Left ventricle myocardium inferior (tissue), 1 donor: ENCODE data around the gene ANLN. TPM values are rescaled to one million over a fixed set of nuclear protein-coding genes. Genes with fewer than 3 reads are reported as not detected.

ENCODE experiments used
- DNase-seq: peaks from one replicate; pipeline ENCODE4 v3.0.0-alpha.2; 2020
- H3K27ac ChIP-seq: fragments of 200-600 bp; replicated peaks from 2 replicates; pipeline ENCODE4 v1.8.0; 2021
- H3K27me3 ChIP-seq: fragments of 200-600 bp; 2 replicates; pipeline ENCODE4 v1.8.0; 2021; ENCODE audit warnings: low read depth
- H3K36me3 ChIP-seq: fragments of 200-600 bp; 2 replicates; pipeline ENCODE4 v1.8.0; 2021
- H3K4me1 ChIP-seq: fragments of 200-600 bp; 2 replicates; pipeline ENCODE4 v1.8.0; 2021
- H3K4me3 ChIP-seq: fragments of 200-600 bp; 2 replicates; pipeline ENCODE4 v1.8.0; 2021; ENCODE audit warnings: mild to moderate bottlenecking, moderate library complexity
- H3K9me3 ChIP-seq: fragments of 200-600 bp; replicated peaks from 2 replicates; pipeline ENCODE4 v1.8.0; 2021
- intact Hi-C: fragments of 100-400 bp; cut with micrococcal nuclease; formaldehyde crosslinking; loops from one replicate; pipeline ENCODE4 v1.11.0; 2022
- total RNA-seq: library from RNA; stranded (reverse); fragmentation: NEBNext Ultra II Directional; extraction: Animal tissue kit (Norgen Biotek cat#: 25700); gene quantifications from one replicate; pipeline ENCODE4 v1.2.1, GENCODE V29; 2021
- TF ChIP-seq, protein P1 (sequence below): fragments of 200-600 bp; IDR thresholded peaks from 2 replicates; pipeline ENCODE4 v1.8.0; 2021; ENCODE audit warnings: antibody characterized with exemption, mild to moderate bottlenecking, borderline replicate concordance
- donor health status: DM: no; HTN: yes; CAD: no; lungs with severe emphysema.

The ANLN gene
- total RNA-seq, 1 donor from 2014 or later, result 2.1 TPM

DNA sequence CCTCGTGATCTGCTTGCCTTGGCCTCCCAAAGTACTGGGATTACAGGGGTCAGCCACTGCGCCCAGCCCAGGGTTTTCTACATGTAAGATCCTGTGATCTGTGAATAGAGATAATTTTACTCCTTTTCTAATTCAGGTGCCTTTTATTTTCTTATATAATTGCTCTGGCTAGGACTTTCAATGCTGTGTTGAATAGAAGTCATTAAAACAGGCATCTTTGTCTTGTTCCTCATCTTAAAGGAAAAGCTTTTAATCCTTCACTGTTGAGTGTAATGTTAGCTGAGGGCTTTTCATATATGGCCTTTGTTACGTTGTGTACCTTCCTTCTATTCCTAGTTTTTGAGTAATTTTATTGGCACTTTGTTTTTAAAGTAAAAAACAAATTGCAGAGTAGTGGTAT, 26.6 kb downstream of the ANLN start:
- Histone ChIP-seq H3K36me3 (no peaks in the 10 kb centered on the region), H3K27me3 (no peaks in the 10 kb centered on the region), H3K27ac (no peak overlapping the region), H3K4me3 (no peak overlapping the region), H3K9me3 (no peaks in the 10 kb centered on the region), H3K4me1 (no peaks in the 10 kb centered on the region)
- TF ChIP-seq, protein P1, sequence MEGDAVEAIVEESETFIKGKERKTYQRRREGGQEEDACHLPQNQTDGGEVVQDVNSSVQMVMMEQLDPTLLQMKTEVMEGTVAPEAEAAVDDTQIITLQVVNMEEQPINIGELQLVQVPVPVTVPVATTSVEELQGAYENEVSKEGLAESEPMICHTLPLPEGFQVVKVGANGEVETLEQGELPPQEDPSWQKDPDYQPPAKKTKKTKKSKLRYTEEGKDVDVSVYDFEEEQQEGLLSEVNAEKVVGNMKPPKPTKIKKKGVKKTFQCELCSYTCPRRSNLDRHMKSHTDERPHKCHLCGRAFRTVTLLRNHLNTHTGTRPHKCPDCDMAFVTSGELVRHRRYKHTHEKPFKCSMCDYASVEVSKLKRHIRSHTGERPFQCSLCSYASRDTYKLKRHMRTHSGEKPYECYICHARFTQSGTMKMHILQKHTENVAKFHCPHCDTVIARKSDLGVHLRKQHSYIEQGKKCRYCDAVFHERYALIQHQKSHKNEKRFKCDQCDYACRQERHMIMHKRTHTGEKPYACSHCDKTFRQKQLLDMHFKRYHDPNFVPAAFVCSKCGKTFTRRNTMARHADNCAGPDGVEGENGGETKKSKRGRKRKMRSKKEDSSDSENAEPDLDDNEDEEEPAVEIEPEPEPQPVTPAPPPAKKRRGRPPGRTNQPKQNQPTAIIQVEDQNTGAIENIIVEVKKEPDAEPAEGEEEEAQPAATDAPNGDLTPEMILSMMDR, result no peak
- intact Hi-C loops, result no loop called here
- DNase-seq, result no peak

DNA sequence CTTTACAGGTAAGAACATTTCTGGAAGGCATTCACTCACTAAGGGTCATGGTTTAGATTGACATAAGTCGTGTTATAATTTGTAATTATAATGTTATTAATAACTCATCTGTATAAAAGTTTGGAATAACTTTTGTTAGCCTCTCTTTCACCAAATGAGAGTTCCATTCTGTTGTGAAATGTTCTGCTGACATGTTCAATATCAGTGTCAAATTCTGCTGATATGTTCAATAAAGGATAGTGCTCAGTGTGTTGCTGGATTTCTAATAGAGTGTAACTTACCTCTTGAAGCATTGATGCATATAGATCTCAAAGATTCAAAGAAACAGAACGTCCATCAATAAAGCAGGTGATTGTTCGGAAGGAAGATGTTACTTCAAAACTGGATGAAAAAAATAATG, 30.6 kb downstream of the ANLN start:
- Histone ChIP-seq H3K4me3 (no peak overlapping the region), H3K9me3 (no peaks in the 10 kb centered on the region), H3K36me3 (no peaks in the 10 kb centered on the region), H3K27me3 (no peaks in the 10 kb centered on the region), H3K4me1 (no peaks in the 10 kb centered on the region), H3K27ac (no peak overlapping the region)
- intact Hi-C loops, result no loop called here
- TF ChIP-seq, protein P1, result no peak
- no peak for DNase-seq

DNA sequence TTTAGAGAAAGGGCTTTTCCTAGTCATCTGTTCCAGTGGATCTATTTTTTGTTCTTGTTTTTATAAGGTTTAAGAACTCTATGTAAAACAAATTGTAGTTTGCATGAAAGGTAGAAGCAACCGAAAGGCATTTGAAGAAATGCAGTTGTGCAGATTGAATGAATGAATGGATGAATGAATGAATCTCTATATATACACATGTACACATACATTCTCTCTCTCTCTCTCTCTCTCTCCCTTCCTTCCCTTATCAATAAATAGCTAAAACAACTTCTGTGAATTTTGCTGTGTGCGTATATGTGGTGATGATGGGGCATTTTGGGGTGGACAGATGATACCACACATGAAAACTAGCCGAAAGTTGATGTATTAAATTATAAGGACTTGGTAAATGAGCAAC, 32.4 kb downstream of the ANLN start:
- no peak overlapping the region for H3K4me3 ChIP-seq
- no peaks in the 10 kb centered on the region for H3K27me3 ChIP-seq
- H3K36me3 ChIP-seq, result no peaks in the 10 kb centered on the region
- no peak overlapping the region for H3K27ac ChIP-seq
- H3K4me1 ChIP-seq, result no peaks in the 10 kb centered on the region
- TF ChIP-seq, protein P1, result no peak
- intact Hi-C loops, result no loop called here
- H3K9me3 ChIP-seq, result no peaks in the 10 kb centered on the region
- DNase-seq, result no peak

DNA sequence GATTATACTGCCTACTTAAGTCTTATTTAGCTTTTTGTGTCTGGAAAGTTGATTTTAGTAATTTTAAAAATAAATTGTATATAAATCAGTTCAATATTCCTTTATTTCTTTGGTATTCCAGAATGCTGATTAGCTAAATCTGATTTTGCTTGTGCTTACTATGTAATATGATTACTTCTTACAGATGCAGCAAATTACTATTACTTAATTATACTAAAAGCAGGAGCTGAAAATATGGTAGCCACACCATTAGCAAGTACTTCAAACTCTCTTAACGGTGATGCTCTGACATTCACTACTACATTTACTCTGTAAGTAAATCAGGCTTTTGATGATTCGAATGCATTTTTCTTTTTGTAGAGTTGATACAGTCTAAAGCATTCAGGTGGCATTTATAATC, 34.0 kb downstream of the ANLN start:
- no peaks in the 10 kb centered on the region for H3K4me1 ChIP-seq
- H3K27ac ChIP-seq, result no peak overlapping the region
- no peak for DNase-seq
- no peak overlapping the region for H3K4me3 ChIP-seq
- no peaks in the 10 kb centered on the region for H3K27me3 ChIP-seq
- H3K36me3 ChIP-seq, result no peaks in the 10 kb centered on the region
- intact Hi-C loops, result no loop called here
- H3K9me3 ChIP-seq, result no peaks in the 10 kb centered on the region
- TF ChIP-seq, protein P1, result no peak

DNA sequence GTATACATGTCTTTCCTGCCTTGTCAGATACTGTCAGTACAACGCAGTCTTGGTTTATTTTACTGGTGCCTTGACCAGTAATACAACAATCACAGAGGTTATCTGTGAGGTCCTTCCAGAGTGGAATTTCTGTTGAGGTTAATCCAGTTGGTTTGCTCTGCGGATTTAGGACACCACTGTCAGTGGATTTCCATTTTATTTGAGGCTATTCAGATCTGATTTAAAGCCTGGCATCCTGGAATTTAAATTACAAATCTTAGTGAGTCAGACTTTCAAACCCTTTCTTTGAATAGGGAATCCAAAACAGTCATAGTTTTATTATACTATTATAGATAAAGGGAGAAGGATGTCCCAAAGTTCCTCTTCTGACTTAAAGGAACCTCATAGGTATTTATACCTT, 40.5 kb downstream of the ANLN start:
- no peak overlapping the region for H3K27ac ChIP-seq
- TF ChIP-seq, protein P1, result no peak
- intact Hi-C loops, result no loop called here

DNA sequence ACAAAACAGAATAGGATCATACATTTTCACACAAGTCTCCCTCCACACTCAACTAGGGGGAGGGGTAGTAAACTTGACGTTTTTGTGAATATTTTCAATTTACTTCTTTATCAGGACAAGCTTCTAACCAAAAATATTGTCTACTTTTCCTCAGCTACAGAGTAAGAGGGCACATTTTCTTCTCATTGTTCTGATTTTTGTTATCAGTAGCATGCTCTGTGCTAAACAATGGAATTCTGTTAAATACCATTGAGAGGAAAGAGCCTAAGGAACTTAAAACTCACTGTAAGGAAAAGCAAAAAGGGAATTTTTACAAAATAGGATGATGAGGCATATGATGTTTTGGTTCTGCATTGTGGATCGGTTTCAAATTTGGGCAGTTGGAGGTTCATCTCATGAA, 41.2 kb downstream of the ANLN start:
- intact Hi-C loops, result no loop called here
- no peaks in the 10 kb centered on the region for H3K36me3 ChIP-seq
- H3K9me3 ChIP-seq, result peaks cover 12% of the 10 kb centered on the region
- no peaks in the 10 kb centered on the region for H3K4me1 ChIP-seq
- H3K27ac ChIP-seq, result no peak overlapping the region
- no peak overlapping the region for H3K4me3 ChIP-seq
- TF ChIP-seq, protein P1, result no peak
- no peak for DNase-seq
- no peaks in the 10 kb centered on the region for H3K27me3 ChIP-seq

More for the DNA sequence above, 40.5 kb downstream of the ANLN start:
- H3K27me3 ChIP-seq, result no peaks in the 10 kb centered on the region
- H3K4me1 ChIP-seq, result no peaks in the 10 kb centered on the region
- no peak for DNase-seq
- peaks cover 12% of the 10 kb centered on the region for H3K9me3 ChIP-seq
- no peaks in the 10 kb centered on the region for H3K36me3 ChIP-seq
- H3K4me3 ChIP-seq, result no peak overlapping the region
